AG09309 (cell line): ENCODE measurements around the gene KPNA4.

Experiments used
- DNase-seq: peaks from one replicate; pipeline ENCODE4 v3.0.0-alpha.2; 2010; ENCODE audit warnings: low read depth
- H3K4me3 ChIP-seq: 2 replicates; pipeline ENCODE4 v1.5.1; 2011; ENCODE audit warnings: mild to moderate bottlenecking, low read depth, low read length, moderate library complexity; ENCODE audit not compliant: control insufficient read depth
- CTCF ChIP-seq: IDR thresholded peaks from 2 replicates; pipeline ENCODE4 v1.5.1; 2011; ENCODE audit warnings: mild to moderate bottlenecking, low read depth, low read length, inconsistent platforms; ENCODE audit not compliant: insufficient read depth, control insufficient read depth; ENCODE audit errors: missing control alignments

KPNA4 gene

DNA sequence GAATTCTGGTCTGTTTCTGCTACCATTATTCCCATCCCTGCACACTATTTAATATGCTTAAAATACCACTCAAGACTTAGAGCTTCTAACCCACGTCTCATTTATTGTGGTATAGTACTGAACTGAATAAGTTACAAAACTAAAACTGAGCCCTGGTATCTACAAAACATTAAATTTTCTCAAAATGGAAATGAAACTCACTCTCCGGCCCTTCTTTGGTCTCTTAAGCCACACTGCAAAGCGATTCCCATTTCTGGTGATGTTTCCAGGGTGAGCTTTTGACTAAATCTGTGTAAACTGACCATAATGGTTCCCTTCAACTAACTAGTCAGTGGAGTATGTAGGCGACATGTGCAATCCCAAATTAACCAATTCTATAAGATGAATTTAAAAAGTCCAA, 18.6 kb downstream of the KPNA4 start:
- DNase-seq: no peak
- no peak overlapping the region for H3K4me3 ChIP-seq
- no peak for TF ChIP-seq CTCF

- DNase-seq: no peak
- TF ChIP-seq CTCF: no peak
- H3K4me3 ChIP-seq: no peak overlapping the region
These were observed 19.9 kb downstream of the KPNA4 start for GRCh38 chr3:160545504-160545871.

GRCh38 chr3:160544844-160545503, 20.4 kb downstream of the KPNA4 start:
- no peak for DNase-seq
- no peak overlapping the region for H3K4me3 ChIP-seq
- TF ChIP-seq CTCF: no peak

- TF ChIP-seq CTCF: no peak
- no peak overlapping the region for H3K4me3 ChIP-seq
- DNase-seq: no peak
These were observed 24.8 kb downstream of the KPNA4 start for GRCh38 chr3:160540551-160540950.

- no peak overlapping the region for H3K4me3 ChIP-seq
- DNase-seq: no peak
- TF ChIP-seq CTCF: no peak
These were observed 26.5 kb downstream of the KPNA4 start for GRCh38 chr3:160538895-160539294.

GRCh38 chr3:160537729-160538128, 27.6 kb downstream of the KPNA4 start:
- H3K4me3 ChIP-seq: no peak overlapping the region
- no peak for TF ChIP-seq CTCF
- no peak for DNase-seq

GRCh38 chr3:160532371-160532770, 33.0 kb downstream of the KPNA4 start:
- H3K4me3 ChIP-seq: no peak overlapping the region
- TF ChIP-seq CTCF: no peak
- DNase-seq: no peak
